ENCODE measurements around the gene ZSWIM4. TPM values are rescaled to one million over a fixed set of nuclear protein-coding genes. Genes with fewer than 3 reads are reported as not detected.

Gene ZSWIM4
- polyA plus RNA-seq, 2 of the 4 experiments (the other 2 are of a cell fraction), result 1.6 to 3.4 TPM

- 82% methylated on average over 13 of the region's 13 CpGs for WGBS (ENCODE audit: missing lambda C conversion rate)
- H3K4me2 ChIP-seq, result peak overlapping the region; percentile 95
- POLR2A ChIA-PET, result interaction anchor here (0.7 to 3.5 kb wide), 6 partner anchors 14 to 1432 kb away, joined by 3 to 41 read pairs (median 19); no protein-coding TSS in a partner anchor
- TF ChIP-seq TFCP2L1 (CRISPR knock-in tag; IDR thresholded peaks at IDR 0.05) (no peak), HOXA7 (CRISPR knock-in tag; IDR thresholded peaks at IDR 0.05) (no peak), KDM5A (IDR thresholded peaks at IDR 0.05) (no peak), RFX5 (IDR thresholded peaks at IDR 0.05) (no peak), BHLHE40 (IDR thresholded peaks at IDR 0.05; ENCODE audit: low read depth, low read length) (no peak), RAD21 (conservative IDR thresholded peaks at IDR 0.05 in 1 of 2, IDR thresholded peaks at IDR 0.05 in 1 of 2) (no peak), USF2 (IDR thresholded peaks at IDR 0.05) (no peak), EP300 (IDR thresholded peaks at IDR 0.05) (no peak), HDAC2 (IDR thresholded peaks at IDR 0.05) (no peak), FOSL2 (IDR thresholded peaks at IDR 0.05) (no peak), FOSL2 (CRISPR knock-in tag; IDR thresholded peaks at IDR 0.05) (no peak), ZC3H11A (IDR thresholded peaks at IDR 0.05) (no peak), POLR2A (IDR thresholded peaks at IDR 0.05; ENCODE audit: low read length) (no peak), ZSCAN20 (CRISPR knock-in tag; IDR thresholded peaks at IDR 0.05) (no peak), E2F6 (IDR thresholded peaks at IDR 0.05; ENCODE audit: borderline replicate concordance, low read depth) (no peak)
- FAIRE-seq (no peak), DNase-seq (ENCODE audit: low read depth in 1 of 2, low spot score in 1 of 2) (no peak), ATAC-seq (no peak)
- H3K27ac ChIP-seq, result peak overlapping the region; percentile 92 to 96
- no peak overlapping the region for H3K4me3 ChIP-seq
- peaks cover 59% of the 10 kb centered on the region for H3K4me1 ChIP-seq
- no peaks in the 10 kb centered on the region for H3K9me3 ChIP-seq
- CTCF ChIA-PET, result interaction anchor here (1.1 to 20.6 kb wide), 9 partner anchors 11 to 264 kb away, joined by 3 to 271 read pairs (median 22); partner anchors contain the start of gene ZSWIM4
Measured at GRCh38 chr19:13860679-13861391, 65.6 kb downstream of the ZSWIM4 start.

GRCh38 chr19:13861392-13861713 is 66.1 kb downstream of the ZSWIM4 start:
- POLR2A ChIA-PET, result interaction anchor here (0.7 to 3.5 kb wide), 6 partner anchors 14 to 1432 kb away, joined by 3 to 41 read pairs (median 19); no protein-coding TSS in a partner anchor
- DNase-seq (ENCODE audit: low read depth in 1 of 2, low spot score in 1 of 2) (no peak), ATAC-seq (peak in 1 of 2 experiments; percentile 2; a peak in 3 of 6 replicates), FAIRE-seq (no peak)
- Histone ChIP-seq H3K4me1 (peaks cover 61% of the 10 kb centered on the region), H3K4me2 (peak overlapping the region; percentile 95), H3K9me3 (no peaks in the 10 kb centered on the region), H3K4me3 (peak overlapping the region; percentile 33), H3K27ac (peak overlapping the region; percentile 92 to 96)
- 61% methylated on average over 9 of the region's 11 CpGs for WGBS (ENCODE audit: missing lambda C conversion rate)
- CTCF ChIA-PET, result interaction anchor here (1.1 to 20.6 kb wide), 9 partner anchors 10 to 264 kb away, joined by 3 to 271 read pairs (median 22); partner anchors contain the start of gene ZSWIM4
- TF ChIP-seq EP300 (IDR thresholded peaks at IDR 0.05) (no peak), RAD21 (conservative IDR thresholded peaks at IDR 0.05 in 1 of 2, IDR thresholded peaks at IDR 0.05 in 1 of 2) (no peak), RARB (CRISPR knock-in tag; IDR thresholded peaks at IDR 0.05) (no peak), ZNF302 (CRISPR knock-in tag; IDR thresholded peaks at IDR 0.05) (no peak), RFX5 (IDR thresholded peaks at IDR 0.05) (no peak), ATOH8 (CRISPR knock-in tag; IDR thresholded peaks at IDR 0.05; ENCODE audit: low read depth) (no peak), HMGXB4 (CRISPR knock-in tag; IDR thresholded peaks at IDR 0.05; ENCODE audit: borderline replicate concordance) (no peak), ESRRA (IDR thresholded peaks at IDR 0.05; ENCODE audit: borderline replicate concordance, low read length) (no peak)

Data from A549 (cell line).